HG02759 (cell line): ENCODE measurements around the gene TRMT44.
A peak's percentile ranks its signal among the peaks of the same experiment; 100 is the strongest.
"Not testable (repeated sequence)": the region's sequence is repeated elsewhere in the genome, so short reads cannot be mapped to it uniquely, and the experiment has no call there.

Experiments
- ATAC-seq: cut with Tn5 transposase; IDR thresholded peaks from one replicate; pipeline ENCODE4 v1.9.1; 2021; ENCODE audit warnings: mild to moderate bottlenecking, moderate library complexity; ENCODE audit not compliant: unreplicated experiment

The TRMT44 gene

DNA sequence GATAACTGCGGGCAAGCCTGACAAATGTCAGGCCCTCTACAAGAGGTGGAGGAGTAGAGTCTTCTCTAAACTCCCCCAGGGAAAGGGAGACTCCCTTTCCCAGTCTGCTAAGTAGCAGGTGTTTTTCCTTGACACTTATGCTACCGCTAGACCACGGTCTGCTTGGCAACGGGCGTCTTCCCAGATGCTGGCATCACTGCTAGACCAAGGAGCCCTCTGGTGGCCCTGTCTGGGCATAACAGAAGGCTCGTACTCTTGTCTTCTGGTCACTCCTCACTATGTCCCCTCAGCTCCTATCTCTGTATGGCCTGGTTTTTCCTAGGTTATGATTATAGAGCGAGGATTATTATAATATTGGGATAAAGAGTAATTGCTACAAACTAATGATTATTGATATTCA, 33.7 kb upstream of the TRMT44 start:
- not testable (repeated sequence) for ATAC-seq

DNA sequence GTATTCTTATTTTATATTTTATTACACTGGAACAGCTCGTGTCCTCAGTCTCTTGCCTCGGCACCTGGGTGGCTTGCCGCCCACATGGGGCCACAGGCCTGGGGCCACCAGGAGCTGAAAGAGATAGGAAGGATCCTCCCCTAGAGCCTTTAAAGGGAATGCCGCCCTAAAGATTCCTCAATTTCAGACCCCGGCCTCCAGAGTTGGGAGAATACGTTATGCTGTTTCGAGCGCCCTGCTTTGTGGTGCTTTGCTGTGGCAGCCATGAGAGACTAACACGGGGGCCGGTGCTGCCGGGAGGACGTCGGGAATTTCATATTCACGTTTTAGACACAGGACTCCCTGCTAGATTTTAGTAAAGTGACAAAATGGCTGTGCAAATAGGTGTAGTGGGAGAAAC, 33.3 kb upstream of the TRMT44 start:
- no peak for ATAC-seq

DNA sequence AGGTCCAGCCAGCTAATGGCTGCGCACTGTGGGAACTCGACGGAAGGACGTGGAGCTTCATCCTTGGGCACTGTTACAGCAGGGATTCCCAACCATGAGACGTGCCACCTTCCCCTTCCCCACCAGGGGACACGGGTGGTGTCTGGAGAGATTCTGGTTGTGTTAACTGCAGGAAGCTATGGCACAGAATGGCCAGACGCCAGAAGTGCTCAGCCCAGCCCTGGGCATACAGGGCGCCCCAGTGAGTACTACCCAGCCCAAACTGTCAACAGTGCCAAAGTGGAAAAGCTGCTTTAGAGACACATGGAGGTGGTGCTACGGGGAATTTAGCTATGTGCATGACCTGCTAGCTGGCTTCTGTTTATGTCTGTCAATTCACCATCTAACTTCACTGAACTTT, 32.8 kb upstream of the TRMT44 start:
- no peak for ATAC-seq

DNA sequence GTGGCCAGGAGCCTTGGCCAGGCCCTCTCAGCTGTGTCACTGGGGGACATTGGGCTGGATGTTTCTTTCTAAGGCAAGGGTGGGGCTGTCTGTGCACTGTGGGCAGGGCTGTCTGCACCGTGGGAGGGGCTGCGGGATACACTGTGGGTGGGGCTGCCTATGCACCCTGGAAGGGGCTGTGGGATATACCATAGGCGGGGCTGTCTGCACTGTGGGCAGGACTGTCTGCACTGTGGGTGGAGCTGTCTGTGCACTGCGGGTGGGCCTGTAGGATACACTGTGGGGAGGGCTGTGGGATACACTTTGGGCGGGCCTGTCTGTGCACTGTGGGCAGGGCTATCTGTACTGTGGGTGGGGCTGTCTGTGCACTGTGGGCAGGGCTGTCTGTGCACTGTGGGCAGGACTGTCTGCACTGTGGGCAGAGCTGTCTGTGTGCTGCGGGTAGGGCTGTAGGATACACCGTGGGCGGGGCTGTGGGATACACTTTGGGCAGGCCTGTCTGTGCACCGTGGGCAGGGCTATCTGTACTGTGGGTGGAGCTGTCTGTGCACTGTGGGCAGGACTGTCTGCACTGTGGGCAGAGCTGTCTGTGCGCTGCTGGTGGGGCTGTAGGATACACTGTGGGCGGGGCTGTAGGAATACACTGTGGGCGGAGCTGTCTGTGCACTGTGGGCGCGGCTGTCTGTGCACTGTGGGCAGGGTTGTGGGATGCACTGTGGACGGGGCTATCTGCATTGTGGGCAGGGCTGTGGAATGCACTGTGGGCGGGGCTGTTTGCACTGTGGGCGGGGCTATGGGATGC, 31.1 kb upstream of the TRMT44 start:
- no peak for ATAC-seq

DNA sequence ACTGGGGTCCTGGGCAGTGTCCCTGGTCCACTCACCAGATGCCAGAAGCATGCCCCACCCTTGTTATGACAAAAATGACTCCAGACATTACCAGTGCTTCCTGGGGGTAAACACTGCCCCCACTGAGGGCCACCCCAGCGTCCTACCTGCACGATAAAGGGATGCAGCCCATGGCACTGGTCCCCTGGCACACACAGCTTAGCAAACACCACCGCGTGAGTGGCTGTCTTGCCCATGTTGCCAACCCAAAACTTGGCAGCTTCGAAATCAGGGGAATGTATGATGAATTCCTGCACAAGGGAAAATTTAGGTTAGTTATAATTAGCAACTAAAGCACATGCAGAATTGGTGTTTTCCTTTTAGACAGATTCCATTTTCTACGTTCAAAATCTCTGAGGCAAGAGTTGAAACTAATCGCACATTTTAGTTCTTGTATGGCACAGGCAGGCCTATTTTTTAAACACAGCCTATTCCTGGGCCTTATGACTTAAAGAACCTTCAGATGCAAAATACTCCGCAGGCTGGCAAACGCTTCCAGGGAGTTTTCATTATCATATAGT, 30.4 kb upstream of the TRMT44 start:
- no peak for ATAC-seq

DNA sequence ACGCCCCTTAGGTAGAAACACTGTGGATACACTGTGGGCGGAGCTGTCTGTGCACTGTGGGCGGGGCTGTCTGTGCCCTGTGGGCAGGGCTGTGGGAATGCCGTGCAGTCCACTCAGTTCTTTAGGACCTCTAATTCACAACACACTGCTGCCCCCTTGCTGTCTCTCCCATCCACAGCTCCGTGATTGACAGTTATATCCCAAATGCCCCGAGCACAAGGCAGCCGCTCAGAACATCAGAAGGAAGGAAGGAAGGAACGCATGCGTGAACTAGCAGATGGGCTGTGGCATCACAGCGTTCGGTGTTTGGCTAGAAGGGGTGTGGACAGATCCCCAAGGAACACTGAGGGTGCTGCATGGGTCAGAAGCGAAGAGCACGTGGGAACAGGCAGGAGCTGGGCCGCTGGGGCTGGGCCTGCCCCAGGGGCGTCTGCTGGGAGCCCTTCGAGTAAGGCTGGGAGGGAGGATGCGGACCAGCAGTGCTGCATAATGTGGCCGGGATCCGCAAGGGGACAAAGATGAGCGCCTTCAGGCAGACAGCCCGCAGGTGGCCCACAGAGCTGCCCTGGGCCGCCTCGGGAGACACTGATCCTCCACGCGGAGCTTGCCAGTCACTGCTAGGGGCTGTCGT, 29.8 kb upstream of the TRMT44 start:
- no peak for ATAC-seq

DNA sequence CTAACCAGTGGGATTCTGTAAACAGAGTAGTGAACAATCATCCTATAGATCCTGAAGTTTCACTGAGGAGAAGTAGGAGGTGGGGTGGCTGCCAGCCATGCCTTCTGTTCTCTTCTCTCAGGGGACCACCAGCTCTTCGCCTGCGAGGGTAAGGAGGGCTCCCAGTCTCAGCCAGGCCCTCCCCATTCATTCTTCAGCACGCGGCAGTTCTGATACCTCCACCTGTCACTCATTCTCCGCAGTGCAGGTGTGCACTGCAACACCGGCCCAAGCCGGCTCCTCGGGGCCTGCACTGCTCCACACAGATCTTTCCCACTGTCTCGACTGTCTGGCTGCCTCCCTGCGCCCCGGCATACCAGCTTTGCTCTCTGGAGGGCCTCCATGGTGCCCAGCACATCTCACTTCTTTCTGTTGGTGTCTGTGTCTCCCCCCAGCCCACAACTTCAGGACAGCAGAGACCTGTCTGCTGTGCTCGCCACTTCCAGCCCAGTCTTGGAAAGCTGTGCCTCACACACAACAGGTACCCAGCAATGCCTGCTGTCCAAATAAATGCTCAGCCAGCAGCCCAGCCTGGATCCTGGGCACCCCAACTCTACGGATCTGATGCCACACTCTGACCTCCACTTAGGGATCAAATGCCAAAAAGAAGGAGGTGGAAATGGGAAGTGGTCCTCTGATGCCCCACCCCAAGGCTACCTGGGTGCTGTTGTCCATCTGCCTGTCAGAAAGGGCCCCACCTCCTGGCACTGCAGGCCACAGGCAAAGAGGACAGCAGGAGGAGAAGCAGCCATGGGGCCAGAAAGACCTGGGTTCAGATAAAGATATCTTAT, 29.0 kb upstream of the TRMT44 start:
- ATAC-seq, result no peak

DNA sequence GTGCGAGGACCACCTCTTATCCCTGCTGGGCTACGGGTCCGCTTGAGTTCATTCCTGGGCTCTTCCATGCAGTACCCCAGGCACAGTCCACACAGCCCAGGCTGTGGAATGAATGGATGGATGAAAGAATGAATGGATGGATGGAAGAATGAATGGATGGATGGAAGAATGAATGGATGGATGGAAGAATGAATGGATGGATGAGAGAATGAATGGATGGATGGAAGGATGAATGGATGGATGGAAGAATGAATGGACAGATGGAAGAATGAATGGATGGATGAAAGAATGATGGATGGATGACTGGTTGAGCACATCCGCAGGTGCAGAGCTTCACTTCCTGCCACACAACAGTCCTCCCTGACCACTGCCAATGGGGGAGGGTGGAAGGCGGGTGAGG, 28.3 kb upstream of the TRMT44 start:
- ATAC-seq, result no peak

DNA sequence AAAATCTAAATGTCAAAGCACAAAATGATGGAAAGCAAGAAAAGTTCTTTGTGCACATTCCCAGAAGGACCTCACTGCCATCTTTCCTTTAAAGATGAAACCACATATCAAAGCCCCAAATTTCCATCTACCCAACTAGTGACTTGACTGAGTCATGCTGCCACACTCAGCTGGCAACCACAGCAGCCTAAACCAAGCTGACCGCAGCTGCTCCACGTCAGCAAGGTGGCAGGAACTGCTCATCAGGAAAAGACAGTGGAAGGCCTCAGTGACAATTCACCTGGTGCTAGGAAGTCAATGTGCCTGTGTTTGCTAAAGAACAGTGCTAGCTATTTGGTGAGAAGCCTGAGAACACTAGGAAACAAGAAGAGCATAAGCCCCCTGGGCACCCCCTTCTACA, 26.2 kb upstream of the TRMT44 start:
- ATAC-seq, result no peak

DNA sequence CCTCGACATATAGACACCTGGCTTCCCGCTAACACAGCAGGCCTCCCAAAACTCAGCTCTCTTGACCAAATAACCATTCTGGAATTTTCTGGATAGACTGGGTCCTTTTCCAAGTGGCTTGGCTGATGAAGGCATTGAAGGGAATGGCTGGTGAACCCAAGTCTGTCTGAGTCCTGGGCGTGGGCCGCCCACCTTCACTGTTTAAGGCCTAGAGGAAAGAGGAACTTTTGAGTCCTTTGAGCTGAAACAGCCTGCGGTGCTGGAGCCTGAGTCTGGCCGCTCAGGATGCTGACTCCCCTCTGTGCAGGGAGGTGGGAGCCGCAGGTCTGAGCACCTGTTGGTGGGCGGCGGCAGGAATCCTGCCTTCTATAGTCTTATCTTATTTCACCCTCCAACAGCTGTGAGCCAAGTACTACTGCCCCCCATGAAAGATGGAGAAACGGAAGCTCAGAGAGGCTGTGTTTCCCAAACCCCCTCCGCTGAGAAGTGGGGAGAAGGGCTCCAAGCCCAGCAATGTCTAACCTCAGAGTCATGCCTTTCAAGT, 23.4 kb upstream of the TRMT44 start:
- no peak for ATAC-seq

DNA sequence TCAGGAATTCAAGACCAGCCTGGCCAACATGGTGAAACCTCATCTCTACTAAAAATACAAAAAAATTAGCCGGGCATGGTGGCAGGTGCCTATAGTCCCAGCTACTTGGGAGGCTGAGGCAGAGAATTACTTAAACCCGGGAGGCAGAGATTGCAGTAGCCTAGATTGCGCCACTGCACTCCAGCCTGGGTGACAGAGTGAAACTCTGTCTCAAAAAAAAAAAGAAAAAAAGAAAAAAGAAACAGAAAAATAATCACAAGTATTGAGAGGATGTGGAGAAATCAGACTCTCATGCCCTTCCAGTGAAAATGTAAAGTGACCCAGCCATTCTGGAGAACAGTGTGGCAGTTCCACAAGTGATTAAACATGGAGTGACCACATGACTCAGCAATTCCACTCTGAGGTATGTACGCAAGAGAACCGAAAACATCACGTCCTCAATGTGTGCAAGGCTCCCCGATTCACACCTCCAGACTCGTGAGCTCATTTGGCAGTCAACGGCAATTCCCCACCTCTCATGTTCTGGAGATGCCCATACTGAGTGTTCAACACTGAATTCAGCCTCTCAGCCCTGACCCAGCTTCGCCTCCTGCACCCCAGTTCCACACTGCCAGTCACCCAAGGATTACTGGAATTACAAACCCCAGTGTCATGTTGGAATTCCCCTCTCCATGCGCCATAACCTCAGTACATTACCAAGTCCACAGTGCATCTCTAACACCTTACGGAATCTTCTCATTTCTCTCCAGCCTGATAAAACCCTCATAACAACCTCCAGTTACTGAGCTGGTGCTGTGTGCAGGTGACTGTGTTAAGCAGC, 21.1 kb upstream of the TRMT44 start:
- ATAC-seq, result peak; percentile 67

DNA sequence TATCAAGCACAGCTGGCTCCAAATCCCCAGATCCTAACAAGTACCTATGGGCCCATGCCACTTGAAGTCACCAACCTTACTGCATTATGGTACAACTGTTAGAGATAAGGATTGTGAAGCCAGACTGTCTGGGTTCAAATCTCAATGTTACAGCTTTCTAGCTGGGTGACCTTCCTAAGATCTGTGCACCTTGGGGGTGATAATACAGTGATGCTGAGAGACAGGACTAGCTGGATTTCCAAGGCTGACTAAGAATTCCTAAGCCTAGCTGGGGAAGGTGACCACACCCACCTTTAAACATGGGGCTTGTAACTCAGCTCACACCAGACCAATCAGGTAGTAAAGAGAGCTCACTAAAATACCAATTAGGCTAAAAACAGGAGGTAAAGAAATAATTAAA, 20.4 kb upstream of the TRMT44 start:
- ATAC-seq, result not testable (repeated sequence)

DNA sequence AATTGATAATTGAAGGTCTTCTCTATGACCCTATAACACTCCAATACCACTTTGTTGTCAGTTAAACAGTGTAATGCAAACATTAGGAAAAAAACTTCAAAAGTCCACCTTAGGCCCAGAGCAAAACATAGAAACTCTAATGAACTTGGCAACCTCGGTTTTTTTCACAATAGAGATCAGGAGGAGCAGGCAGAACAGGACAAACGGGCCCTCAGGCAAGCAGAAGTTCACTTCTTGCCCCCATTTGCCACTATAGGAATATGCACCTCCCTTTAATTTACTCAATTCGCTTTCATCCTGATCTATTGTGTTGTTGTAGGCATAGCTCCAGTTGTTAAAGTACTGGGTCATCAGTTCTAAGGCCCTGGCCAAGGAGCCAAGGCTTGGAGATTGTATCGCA, 18.2 kb upstream of the TRMT44 start:
- no peak for ATAC-seq

DNA sequence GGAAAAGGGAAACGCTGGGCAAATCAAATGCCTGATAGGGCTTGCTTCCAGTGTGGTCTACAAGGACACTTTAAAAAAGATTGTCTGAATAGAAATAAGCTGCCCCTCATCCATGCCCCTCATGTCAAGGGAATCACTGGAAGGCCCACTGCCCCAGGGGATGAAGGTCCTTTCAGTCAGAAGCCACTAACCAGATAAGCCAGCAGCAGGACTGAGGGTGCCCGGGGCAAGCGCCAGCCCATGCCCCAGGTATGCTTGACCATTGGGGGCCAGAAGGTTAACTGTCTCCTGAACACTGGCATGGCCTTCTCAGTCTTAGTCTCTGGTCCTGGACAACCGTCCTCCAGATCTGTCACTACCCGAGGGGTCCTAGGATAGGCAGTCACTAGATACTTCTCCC, 17.8 kb upstream of the TRMT44 start:
- no peak for ATAC-seq

DNA sequence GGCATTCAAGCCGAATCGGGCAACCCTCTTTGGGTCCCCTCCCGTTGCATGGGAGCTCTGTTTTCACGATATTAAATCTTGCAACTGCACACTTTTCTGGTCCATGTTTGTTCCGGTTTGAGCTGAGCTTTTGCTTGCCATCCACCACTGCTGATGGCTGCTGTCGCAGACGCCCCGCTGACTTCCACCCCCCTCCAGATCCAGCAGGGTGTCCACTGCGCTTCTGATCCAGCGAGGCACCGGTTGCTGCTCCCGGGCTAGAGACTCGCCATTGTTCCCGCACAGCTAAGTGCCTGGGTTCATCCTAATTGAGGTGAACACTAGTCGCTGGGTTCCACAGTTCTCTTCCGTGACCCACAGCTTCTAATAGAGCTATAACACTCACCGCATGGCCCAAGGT, 13.3 kb upstream of the TRMT44 start:
- ATAC-seq, result no peak

DNA sequence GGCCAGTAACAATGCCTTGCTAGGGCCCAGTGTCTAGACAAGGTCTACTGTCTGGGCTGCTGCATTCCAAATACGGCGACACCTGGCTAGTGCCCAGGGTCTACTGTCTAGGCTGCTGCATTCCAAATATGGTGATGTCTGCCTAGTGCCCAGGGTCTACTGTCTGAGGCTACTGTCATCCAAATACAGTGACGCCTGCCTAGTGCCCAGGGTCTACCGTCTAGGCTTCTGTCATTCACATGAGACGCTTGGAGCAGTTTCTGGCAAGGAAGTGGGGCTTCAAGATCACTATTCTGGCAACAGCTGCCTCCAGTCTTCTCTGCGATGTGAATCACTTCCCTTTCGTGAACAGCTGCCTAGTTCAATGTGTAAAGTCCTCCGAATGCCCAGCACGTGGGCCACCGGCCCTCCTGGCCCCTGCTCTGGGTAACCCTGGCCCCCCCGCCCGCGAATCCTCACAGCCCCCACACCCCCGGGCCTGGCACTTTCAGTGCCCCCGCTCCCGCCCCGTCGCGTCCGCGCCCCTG, 12.8 kb upstream of the TRMT44 start:
- ATAC-seq, result peak; percentile 53

DNA sequence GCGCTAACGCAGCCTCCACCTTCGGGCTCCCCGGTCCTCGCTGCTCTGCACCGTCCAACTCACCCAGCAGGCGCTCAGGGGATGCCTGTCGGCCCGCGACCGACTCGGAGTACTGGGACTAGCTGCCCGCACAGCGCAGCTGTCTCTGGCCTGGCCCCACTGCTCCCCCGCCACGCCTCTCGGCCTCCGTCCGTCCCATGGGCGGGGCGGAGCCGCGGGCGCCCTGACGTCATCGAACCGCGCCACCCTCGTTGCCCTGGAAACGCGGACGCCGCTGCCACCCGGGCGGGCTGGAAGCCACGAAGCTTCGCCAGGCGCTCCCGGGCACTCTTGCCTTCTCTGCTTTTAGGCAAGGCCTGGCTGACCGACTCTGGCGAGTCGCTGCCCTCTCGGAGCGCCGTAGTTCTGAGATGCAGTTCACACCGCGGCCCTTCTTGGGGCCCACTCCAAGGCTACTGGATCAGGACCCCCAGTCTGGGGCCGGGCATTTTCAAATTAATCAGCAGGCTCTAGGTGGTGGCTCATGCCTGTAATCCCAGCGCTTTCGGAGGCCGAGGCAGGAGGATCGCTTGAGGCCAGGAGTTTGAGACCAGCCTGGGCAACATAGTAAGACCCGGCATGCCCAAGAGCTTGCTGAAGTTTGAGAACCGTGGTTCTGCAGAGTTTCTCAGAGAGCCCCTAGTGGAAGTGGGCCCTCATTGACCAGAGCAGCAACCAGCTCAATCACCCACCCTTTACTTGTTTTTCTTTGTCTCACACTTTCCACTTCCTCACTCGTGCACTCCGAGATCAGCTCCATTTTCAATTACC, 12.1 kb upstream of the TRMT44 start:
- peak; percentile 96 for ATAC-seq

DNA sequence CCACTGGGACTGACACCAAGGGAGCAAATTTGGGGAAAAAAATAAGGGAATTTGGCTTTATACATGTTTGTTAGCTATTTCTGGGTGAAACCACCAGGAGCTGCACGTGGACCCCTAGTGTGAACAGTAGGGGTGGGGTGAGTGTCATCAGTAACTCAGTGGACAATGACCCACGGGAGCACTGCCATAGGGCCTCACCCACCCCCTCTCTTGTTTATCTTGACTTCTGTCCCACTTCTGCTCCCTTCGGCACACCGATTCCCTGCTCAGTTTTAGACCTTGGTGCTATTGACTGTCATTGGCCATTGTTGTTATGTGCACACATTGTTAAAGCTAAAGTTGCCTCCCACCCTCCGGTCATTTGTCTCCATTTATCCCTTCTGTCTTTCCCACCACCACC, 9.0 kb upstream of the TRMT44 start:
- no peak for ATAC-seq

DNA sequence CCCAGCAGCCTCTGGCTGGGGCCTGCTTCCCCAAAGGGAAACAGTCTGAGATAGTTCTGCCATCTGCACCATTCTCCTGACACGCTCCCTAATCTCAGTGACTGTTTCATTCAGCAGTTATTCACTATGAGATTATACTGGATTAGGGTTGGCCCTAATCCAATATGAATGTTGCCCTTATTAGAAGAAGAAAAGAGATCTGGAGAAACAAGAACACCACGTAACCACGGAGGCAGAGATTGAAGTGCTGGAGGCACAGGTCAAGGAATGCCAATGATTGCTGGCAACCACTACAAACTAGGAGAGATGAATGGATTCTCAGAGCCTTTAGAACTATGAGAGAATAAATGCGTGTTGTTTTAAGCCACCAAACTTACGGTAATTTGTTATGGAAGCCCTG, 7.4 kb upstream of the TRMT44 start:
- ATAC-seq, result no peak
